VCaP (cell line): ENCODE data around the gene DIS3L2.

ENCODE experiments used
- H3K27ac ChIP-seq: fragments of 450-650 bp; 2 replicates; pipeline ENCODE4 v1.5.1; 2017
- CTCF ChIP-seq: fragments of 450-650 bp; conservative IDR thresholded peaks from 2 replicates; pipeline ENCODE4 v1.5.1; 2017; ENCODE audit warnings: mild to moderate bottlenecking, moderate library complexity

DIS3L2 gene

GRCh38 chr2:231977430-231977829, 15.9 kb downstream of the DIS3L2 start:
- TF ChIP-seq CTCF, result no peak
- H3K27ac ChIP-seq, result no peak overlapping the region

GRCh38 chr2:231984992-231985391, 23.5 kb downstream of the DIS3L2 start:
- no peak overlapping the region for H3K27ac ChIP-seq

GRCh38 chr2:231985823-231986261, 24.3 kb downstream of the DIS3L2 start:
- no peak overlapping the region for H3K27ac ChIP-seq

More at GRCh38 chr2:231984992-231985391, 23.5 kb downstream of the DIS3L2 start:
- no peak for TF ChIP-seq CTCF

GRCh38 chr2:231987124-231987727, 25.7 kb downstream of the DIS3L2 start:
- no peak overlapping the region for H3K27ac ChIP-seq
- TF ChIP-seq CTCF, result no peak

More at GRCh38 chr2:231985823-231986261, 24.3 kb downstream of the DIS3L2 start:
- no peak for TF ChIP-seq CTCF

- TF ChIP-seq CTCF, result no peak
- H3K27ac ChIP-seq, result no peak overlapping the region
Observed at GRCh38 chr2:231988179-231988866, 26.8 kb downstream of the DIS3L2 start.

GRCh38 chr2:231991664-231992063, 30.2 kb downstream of the DIS3L2 start:
- peak overlapping the region; percentile 42; the same call in 1 of the 2 replicates for H3K27ac ChIP-seq
- TF ChIP-seq CTCF, result no peak

GRCh38 chr2:231992888-231993287, 31.4 kb downstream of the DIS3L2 start:
- TF ChIP-seq CTCF, result no peak
- H3K27ac ChIP-seq, result no peak overlapping the region
